PFSK-1 (cell line): Measurements from ENCODE around the gene PTH1R.

Experiments used
- FOXP2 ChIP-seq: optimal IDR thresholded peaks from 2 replicates; pipeline ENCODE3; 2011; ENCODE audit warnings: borderline replicate concordance, control low read depth, inconsistent platforms; ENCODE audit not compliant: insufficient read depth; ENCODE audit errors: extremely low read length, extremely low read depth
- POLR2AphosphoS5 ChIP-seq: IDR thresholded peaks from 2 replicates; pipeline ENCODE4 v1.6.1; 2012; ENCODE audit warnings: low read depth, mild to moderate bottlenecking, control low read depth, low read length, moderate library complexity
- REST ChIP-seq, 2 experiments: IDR thresholded peaks; 2 replicates each; pipeline versions ENCODE4 v1.6.1 to v1.8.0; 2011 to 2012; ENCODE audit warnings: low read depth in 2 of 2, low read length in 2 of 2, control low read depth in 1 of 2, inconsistent platforms in 1 of 2, mild to moderate bottlenecking in 1 of 2, moderate library complexity in 1 of 2; ENCODE audit not compliant: insufficient read depth in 1 of 2
- TAF1 ChIP-seq: IDR thresholded peaks from 2 replicates; pipeline ENCODE4 v1.6.1; 2012; ENCODE audit warnings: low read length, control low read depth, borderline replicate concordance; ENCODE audit not compliant: insufficient read depth

GRCh38 chr3:46851364-46852333, 25.9 kb upstream of the PTH1R start:
- TF ChIP-seq POLR2AphosphoS5 = no peak
- TF ChIP-seq REST (IDR thresholded peaks at IDR 0.05; ENCODE audit: insufficient read depth in 1 of 2, low read depth in 2 of 2, low read length in 2 of 2) = no peak
- no peak for TF ChIP-seq TAF1
- no peak for TF ChIP-seq FOXP2
